PC-3 (cell line): ENCODE measurements around the gene RANBP3. TPM values are rescaled to one million over a fixed set of nuclear protein-coding genes. Genes with fewer than 3 reads are reported as not detected.

Source experiments
- ATAC-seq: fragments of 200-7000 bp; cut with Tn5 transposase; 2 replicates; pipeline ENCODE4 v1.9.1; 2020; ENCODE audit warnings: mild to moderate bottlenecking, moderate library complexity
- BruUV-seq: library from RNA; stranded (reverse); fragments of 400-500 nt; replicated peaks from 2 replicates; lab custom pipeline; 2021; lab: Mats Ljungman, UMichigan
- CTCF ChIA-PET: fragments of 300-600 bp; sonication (Branson Sonifier 250); formaldehyde crosslinking; loops from one replicate; lab custom pipeline; 2022; ENCODE audit warnings: antibody characterized with exemption; lab: Charles Lee
- POLR2A ChIA-PET: fragments of 300-600 bp; sonication (Branson Sonifier 250); formaldehyde crosslinking; loops from one replicate; lab custom pipeline; 2022; ENCODE audit warnings: antibody characterized with exemption; ENCODE audit not compliant: unreplicated experiment; lab: Charles Lee
- DNase-seq: peaks from one replicate; pipeline ENCODE4 v3.0.0-alpha.2; 2015
- H2AFZ ChIP-seq: fragments of 300-600 bp; sonication (generic); 2 replicates; pipeline ENCODE4 v1.6.0; 2016; ENCODE audit warnings: antibody characterized with exemption, low read length
- H3F3A ChIP-seq: fragments of 300-600 bp; sonication (generic); one replicate; pipeline ENCODE4 v1.6.0; 2017; ENCODE audit warnings: antibody characterized with exemption, low read length, control low read depth, mild to moderate bottlenecking; ENCODE audit not compliant: unreplicated experiment
- H3K27ac ChIP-seq: fragments of 300-600 bp; sonication (generic); 2 replicates; pipeline ENCODE4 v1.5.1; 2016; ENCODE audit warnings: mild to moderate bottlenecking, low read length
- H3K27me3 ChIP-seq: fragments of 300-600 bp; sonication (generic); 2 replicates; pipeline ENCODE4 v1.6.1; 2016; ENCODE audit warnings: low read length, mixed read lengths
- H3K36me3 ChIP-seq: fragments of 300-600 bp; sonication (generic); 2 replicates; pipeline ENCODE4 v1.6.1; 2016; ENCODE audit warnings: low read depth, mixed run types, low read length, mixed read lengths
- H3K4me1 ChIP-seq: fragments of 300-600 bp; sonication (generic); 2 replicates; pipeline ENCODE4 v1.5.1; 2016; ENCODE audit warnings: low read length; ENCODE audit not compliant: insufficient read depth
- H3K4me2 ChIP-seq: fragments of 300-600 bp; sonication (generic); 2 replicates; pipeline ENCODE4 v1.6.0; 2016; ENCODE audit warnings: low read length
- H3K4me3 ChIP-seq: fragments of 300-600 bp; sonication (generic); 2 replicates; pipeline ENCODE4 v1.5.1; 2016; ENCODE audit warnings: mild to moderate bottlenecking, low read length, mixed read lengths
- H3K79me2 ChIP-seq: fragments of 300-600 bp; sonication (generic); 2 replicates; pipeline ENCODE4 v1.6.1; 2017; ENCODE audit warnings: low read length, mixed read lengths
- H3K9ac ChIP-seq: fragments of 300-600 bp; sonication (generic); 2 replicates; pipeline ENCODE4 v1.6.0; 2016; ENCODE audit warnings: mild to moderate bottlenecking, low read length
- H3K9me2 ChIP-seq: fragments of 300-600 bp; sonication (generic); replicated peaks from 2 replicates; pipeline ENCODE4 v1.6.1; 2016; ENCODE audit warnings: mixed run types, low read length, mixed read lengths
- H3K9me3 ChIP-seq: fragments of 300-600 bp; sonication (generic); 2 replicates; pipeline ENCODE4 v1.6.1; 2016; ENCODE audit warnings: low read length, mixed read lengths
- H4K20me1 ChIP-seq: fragments of 300-600 bp; sonication (generic); 2 replicates; pipeline ENCODE4 v1.6.1; 2016; ENCODE audit warnings: low read length, mixed read lengths
- CTCF ChIP-seq: fragments of 300-600 bp; sonication (generic); conservative IDR thresholded peaks from 2 replicates; pipeline ENCODE4 v1.5.1; 2017; ENCODE audit warnings: antibody characterized with exemption, low read depth, mild to moderate bottlenecking, low read length
- EZH2 ChIP-seq: fragments of 300-600 bp; sonication (generic); IDR thresholded peaks from one replicate; pipeline ENCODE4 v1.6.1; 2017; ENCODE audit warnings: antibody characterized with exemption, mild to moderate bottlenecking, low read length; ENCODE audit not compliant: unreplicated experiment
- EZH2phosphoT487 ChIP-seq: fragments of 300-600 bp; sonication (generic); IDR thresholded peaks from 2 replicates; pipeline ENCODE4 v1.6.1; 2018; ENCODE audit warnings: mild to moderate bottlenecking, antibody characterized with exemption, low read length, borderline replicate concordance
- intact Hi-C: fragments of 100-400 bp; cut with micrococcal nuclease; formaldehyde crosslinking; loops from 2 replicates; pipeline ENCODE4 v1.9.0; 2023
- total RNA-seq: library from RNA; depleted of rRNA; stranded (reverse); fragments of >200 nt; gene quantifications from 2 replicates; pipeline ENCODE4 v1.2.3, GENCODE V29; 2014

RANBP3 gene
- total RNA-seq, 1 experiment from 2014 or later = 114 TPM

- H3K4me3 ChIP-seq = peak overlapping the region; percentile 84
- H3K4me1 ChIP-seq = peaks cover 48% of the 10 kb centered on the region
- intact Hi-C loops = loop anchor here (5.0 kb wide), 1 partner anchor 771 kb away; no protein-coding TSS in a partner anchor
- no peaks in the 10 kb centered on the region for H3F3A ChIP-seq
- H2AFZ ChIP-seq = no peak overlapping the region
- peaks cover 87% of the 10 kb centered on the region for H3K79me2 ChIP-seq
- H3K27ac ChIP-seq = no peak overlapping the region
- TF ChIP-seq EZH2phosphoT487 (no peak), EZH2 (no peak), CTCF (no peak)
- H3K9ac ChIP-seq = peak overlapping the region; percentile 97
- H4K20me1 ChIP-seq = peaks cover 37% of the 10 kb centered on the region
- CTCF ChIA-PET = no interaction called here
- POLR2A ChIA-PET = no interaction called here
- H3K9me2 ChIP-seq = no peaks in the 10 kb centered on the region
- H3K36me3 ChIP-seq = peaks cover 25% of the 10 kb centered on the region; the same call in 1 of the 2 replicates
- DNase-seq (no peak), ATAC-seq (no peak)
- peak overlapping the region; percentile 85 for H3K4me2 ChIP-seq
- no peaks in the 10 kb centered on the region for H3K9me3 ChIP-seq
- TSS peak; percentile 26 for BruUV-seq
- no peaks in the 10 kb centered on the region for H3K27me3 ChIP-seq
Observed at GRCh38 chr19:5976768-5977167, 1.2 kb downstream of the RANBP3 start.

DNA sequence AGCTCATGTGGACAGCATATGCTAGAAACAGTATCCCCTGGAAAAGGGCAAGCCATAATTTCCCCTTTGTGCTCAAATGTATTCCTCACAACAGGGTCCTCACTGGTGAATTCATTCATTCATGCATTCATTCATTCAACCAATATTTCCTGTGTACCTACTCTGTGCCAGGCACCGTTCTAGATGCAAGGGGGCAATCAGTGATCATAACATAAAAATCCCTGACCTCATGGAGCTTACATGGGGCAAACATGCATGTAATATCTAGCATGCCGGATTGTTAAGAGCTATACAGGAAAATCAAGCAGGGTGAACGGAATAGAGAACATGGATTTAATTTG lies 2.6 kb downstream of the RANBP3 start:
- Histone ChIP-seq H4K20me1 (peaks cover 47% of the 10 kb centered on the region), H3K4me1 (peaks cover 48% of the 10 kb centered on the region), H3K79me2 (peaks cover 97% of the 10 kb centered on the region), H3F3A (no peaks in the 10 kb centered on the region), H3K9ac (no peak overlapping the region), H3K9me3 (no peaks in the 10 kb centered on the region), H3K27ac (no peak overlapping the region), H3K36me3 (peaks cover 30% of the 10 kb centered on the region; the same call in 1 of the 2 replicates), H3K9me2 (no peaks in the 10 kb centered on the region), H3K4me2 (peak overlapping the region; percentile 85), H2AFZ (no peak overlapping the region), H3K27me3 (no peaks in the 10 kb centered on the region), H3K4me3 (peak overlapping the region; percentile 84; the same call in 1 of the 2 replicates)
- no peak for TF ChIP-seq EZH2phosphoT487
- TF ChIP-seq EZH2 = no peak
- no peak for TF ChIP-seq CTCF
- intact Hi-C loops = loop anchor here (5.0 kb wide), 1 partner anchor 772 kb away; no protein-coding TSS in a partner anchor
- BruUV-seq = no TSS peak
- ChIA-PET CTCF (no interaction called here), POLR2A (no interaction called here)
- no peak for ATAC-seq
- no peak for DNase-seq

- peaks cover 97% of the 10 kb centered on the region for H3K79me2 ChIP-seq
- no peaks in the 10 kb centered on the region for H3K9me3 ChIP-seq
- peaks cover 52% of the 10 kb centered on the region for H4K20me1 ChIP-seq
- no peak overlapping the region for H3K9ac ChIP-seq
- no peak overlapping the region for H3K27ac ChIP-seq
- peaks cover 31% of the 10 kb centered on the region; the same call in 1 of the 2 replicates for H3K36me3 ChIP-seq
- H3K4me3 ChIP-seq = no peak overlapping the region
- no peak overlapping the region for H2AFZ ChIP-seq
- H3K27me3 ChIP-seq = no peaks in the 10 kb centered on the region
- H3K4me2 ChIP-seq = peak overlapping the region; percentile 85
- no peaks in the 10 kb centered on the region for H3F3A ChIP-seq
- BruUV-seq = no TSS peak
- peak; percentile 27 for DNase-seq
- peaks cover 43% of the 10 kb centered on the region for H3K4me1 ChIP-seq
- ChIA-PET CTCF (no interaction called here), POLR2A (interaction anchor here (0.5 kb wide), 1 partner anchor 15 kb away, joined by 9 read pairs; no protein-coding TSS in a partner anchor)
- H3K9me2 ChIP-seq = no peaks in the 10 kb centered on the region
- TF ChIP-seq CTCF (no peak), EZH2phosphoT487 (no peak), EZH2 (no peak)
- intact Hi-C loops = loop anchor here (5.0 kb wide), 1 partner anchor 772 kb away; no protein-coding TSS in a partner anchor
- peak; percentile 11 for ATAC-seq
Observed at GRCh38 chr19:5974721-5975387, 3.1 kb downstream of the RANBP3 start.
